ENCODE data around the gene ITGAE.

The ITGAE gene

GRCh38 chr17:3685174-3685573 is 115.8 kb downstream of the ITGAE start:
- no peak overlapping the region for H3K4me3 ChIP-seq (ENCODE audit: low read depth, low read length)
- no peak for DNase-seq (ENCODE audit: low read depth, low spot score)
- TF ChIP-seq CTCF (IDR thresholded peaks at IDR 0.05; ENCODE audit: insufficient read depth, low read length, missing control alignments) = no peak
- CTCF ChIA-PET = interaction anchor here (0.7 kb wide), 1 partner anchor 9 kb away, joined by 3 read pairs; no protein-coding TSS in a partner anchor
- POLR2A ChIA-PET = no interaction called here

GRCh38 chr17:3683054-3683511 is 117.9 kb downstream of the ITGAE start:
- DNase-seq (ENCODE audit: low read depth, low spot score) = no peak
- ChIA-PET CTCF (interaction anchor here (0.6 to 2.8 kb wide), 20 partner anchors 9 to 321 kb away, joined by 3 to 12 read pairs (median 3); partner anchors contain the start of genes NCBP3 and P2RX5), POLR2A (no interaction called here)
- peak; percentile 95 for TF ChIP-seq CTCF (IDR thresholded peaks at IDR 0.05; ENCODE audit: insufficient read depth, low read length, missing control alignments)
- no peak overlapping the region for H3K4me3 ChIP-seq (ENCODE audit: low read depth, low read length)

- no peak for DNase-seq (ENCODE audit: low read depth, low spot score)
- TF ChIP-seq CTCF (IDR thresholded peaks at IDR 0.05; ENCODE audit: insufficient read depth, low read length, missing control alignments) = no peak
- POLR2A ChIA-PET = no interaction called here
- CTCF ChIA-PET = interaction anchor here (0.7 to 2.8 kb wide), 11 partner anchors 8 to 322 kb away, joined by 3 to 12 read pairs (median 6); no protein-coding TSS in a partner anchor
- H3K4me3 ChIP-seq (ENCODE audit: low read depth, low read length) = no peak overlapping the region
Measured at GRCh38 chr17:3682033-3682432, 119.0 kb downstream of the ITGAE start.

GRCh38 chr17:3681565-3681964 is 119.4 kb downstream of the ITGAE start:
- no peak overlapping the region for H3K4me3 ChIP-seq (ENCODE audit: low read depth, low read length)
- no peak for TF ChIP-seq CTCF (IDR thresholded peaks at IDR 0.05; ENCODE audit: insufficient read depth, low read length, missing control alignments)
- POLR2A ChIA-PET = no interaction called here
- CTCF ChIA-PET = interaction anchor here (0.7 to 2.8 kb wide), 4 partner anchors 8 to 53 kb away, joined by 3 to 12 read pairs (median 5); no protein-coding TSS in a partner anchor
- DNase-seq (ENCODE audit: low read depth, low spot score) = no peak

- H3K4me3 ChIP-seq (ENCODE audit: low read depth, low read length) = no peak overlapping the region
- POLR2A ChIA-PET = no interaction called here
- CTCF ChIA-PET = interaction anchor here (0.7 to 2.8 kb wide), 2 partner anchors 7 to 14 kb away, joined by 3 to 12 read pairs; no protein-coding TSS in a partner anchor
- DNase-seq (ENCODE audit: low read depth, low spot score) = no peak
- TF ChIP-seq CTCF (IDR thresholded peaks at IDR 0.05; ENCODE audit: insufficient read depth, low read length, missing control alignments) = no peak
Measured at GRCh38 chr17:3681057-3681456, 119.9 kb downstream of the ITGAE start.

GRCh38 chr17:3679531-3680126 is 121.4 kb downstream of the ITGAE start:
- no peak overlapping the region for H3K4me3 ChIP-seq (ENCODE audit: low read depth, low read length)
- DNase-seq (ENCODE audit: low read depth, low spot score) = no peak
- no peak for TF ChIP-seq CTCF (IDR thresholded peaks at IDR 0.05; ENCODE audit: insufficient read depth, low read length, missing control alignments)
- POLR2A ChIA-PET = interaction anchor here (0.6 kb wide), 1 partner anchor 12 kb away, joined by 3 read pairs; no protein-coding TSS in a partner anchor
- CTCF ChIA-PET = no interaction called here

Data from AG04449 (cell line).